ENCODE measurements around the gene ALDH18A1. TPM values are rescaled to one million over a fixed set of nuclear protein-coding genes. Genes with fewer than 3 reads are reported as not detected.
"Not testable (repeated sequence)": the region's sequence is repeated elsewhere in the genome, so short reads cannot be mapped to it uniquely, and the experiment has no call there.

Gene ALDH18A1
- total RNA-seq, 1 donor from 2014 or later, result 104 TPM

DNA sequence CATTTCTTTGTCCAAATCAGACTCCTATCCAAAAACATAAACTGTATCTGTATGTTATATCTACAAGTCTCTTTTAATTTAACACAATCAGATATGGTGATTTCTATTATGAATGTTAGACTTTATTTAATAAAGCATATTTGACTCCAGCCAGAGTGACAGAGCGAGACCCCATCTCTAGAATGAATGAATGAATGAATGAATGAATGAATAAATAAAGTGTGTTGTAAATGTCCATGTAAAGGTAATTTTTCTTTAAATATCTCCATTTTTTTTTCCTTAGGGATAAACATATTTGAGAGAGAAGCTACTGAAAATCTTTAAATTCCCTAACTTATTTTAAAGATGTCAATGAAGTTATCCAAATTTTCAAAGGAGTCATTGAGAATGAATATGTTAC, 18.1 kb upstream of the ALDH18A1 start:
- Mint-ChIP-seq H3K27me3 (ENCODE audit: low read depth) (no peaks in the 10 kb centered on the region), H3K4me3 (no peak overlapping the region), H3K4me1 (peaks cover 4% of the 10 kb centered on the region), H3K27ac (no peak overlapping the region), H3K36me3 (peaks cover 23% of the 10 kb centered on the region), H3K9me3 (no peaks in the 10 kb centered on the region)
- TF ChIP-seq, protein P1, sequence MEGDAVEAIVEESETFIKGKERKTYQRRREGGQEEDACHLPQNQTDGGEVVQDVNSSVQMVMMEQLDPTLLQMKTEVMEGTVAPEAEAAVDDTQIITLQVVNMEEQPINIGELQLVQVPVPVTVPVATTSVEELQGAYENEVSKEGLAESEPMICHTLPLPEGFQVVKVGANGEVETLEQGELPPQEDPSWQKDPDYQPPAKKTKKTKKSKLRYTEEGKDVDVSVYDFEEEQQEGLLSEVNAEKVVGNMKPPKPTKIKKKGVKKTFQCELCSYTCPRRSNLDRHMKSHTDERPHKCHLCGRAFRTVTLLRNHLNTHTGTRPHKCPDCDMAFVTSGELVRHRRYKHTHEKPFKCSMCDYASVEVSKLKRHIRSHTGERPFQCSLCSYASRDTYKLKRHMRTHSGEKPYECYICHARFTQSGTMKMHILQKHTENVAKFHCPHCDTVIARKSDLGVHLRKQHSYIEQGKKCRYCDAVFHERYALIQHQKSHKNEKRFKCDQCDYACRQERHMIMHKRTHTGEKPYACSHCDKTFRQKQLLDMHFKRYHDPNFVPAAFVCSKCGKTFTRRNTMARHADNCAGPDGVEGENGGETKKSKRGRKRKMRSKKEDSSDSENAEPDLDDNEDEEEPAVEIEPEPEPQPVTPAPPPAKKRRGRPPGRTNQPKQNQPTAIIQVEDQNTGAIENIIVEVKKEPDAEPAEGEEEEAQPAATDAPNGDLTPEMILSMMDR (IDR thresholded peaks at IDR 0.05; ENCODE audit: unreplicated experiment), result no peak
- DNase-seq (ENCODE audit: low spot score in 2 of 2, unreplicated experiment in 2 of 2), result no peak

DNA sequence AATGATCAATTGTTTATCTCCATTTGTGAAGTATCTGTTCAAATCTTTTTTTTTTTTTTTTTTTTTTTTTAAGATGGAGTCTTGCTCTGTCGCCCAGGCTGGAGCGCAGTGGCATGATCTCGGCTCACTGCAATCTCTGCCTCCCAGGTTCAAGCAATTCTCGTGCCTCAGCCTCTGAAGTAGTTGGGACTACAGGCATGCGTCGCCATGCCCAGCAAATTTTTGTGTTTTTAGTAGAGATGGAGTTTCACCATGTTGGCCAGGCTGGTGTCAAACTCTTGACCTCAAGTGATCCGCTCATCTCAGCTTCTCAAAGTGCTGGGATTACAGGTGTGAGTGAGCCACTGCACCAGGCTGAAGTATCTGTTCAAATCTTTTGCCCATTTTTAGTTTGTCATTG, 16.1 kb upstream of the ALDH18A1 start:
- peaks cover 35% of the 10 kb centered on the region for H3K36me3 Mint-ChIP-seq
- H3K4me3 Mint-ChIP-seq; H3K27ac Mint-ChIP-seq; H3K27me3 Mint-ChIP-seq (ENCODE audit: low read depth); DNase-seq (ENCODE audit: low spot score in 2 of 2, unreplicated experiment in 2 of 2); H3K4me1 Mint-ChIP-seq; H3K9me3 Mint-ChIP-seq: not testable (repeated sequence)

DNA sequence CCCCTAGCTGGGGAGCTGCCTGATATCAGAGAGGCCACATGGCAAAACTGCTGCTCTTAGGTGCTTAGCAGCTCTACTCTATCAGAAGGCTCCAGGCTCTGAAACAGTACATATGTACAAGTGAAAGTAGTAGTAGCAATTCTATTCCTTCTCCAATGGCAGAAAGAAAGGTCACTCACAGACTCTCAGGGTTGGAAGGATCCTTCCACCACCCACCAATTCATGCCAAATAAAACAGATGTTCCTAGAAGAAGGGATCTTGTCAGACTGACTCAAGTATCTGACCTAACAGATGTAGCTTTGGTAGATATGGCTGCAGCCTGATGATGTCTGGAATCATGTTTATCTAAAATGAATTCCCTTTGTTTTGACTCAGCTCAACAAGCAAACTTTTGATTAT, 8.0 kb upstream of the ALDH18A1 start:
- no peaks in the 10 kb centered on the region for H3K4me1 Mint-ChIP-seq
- TF ChIP-seq, protein P1 (IDR thresholded peaks at IDR 0.05; ENCODE audit: unreplicated experiment), result no peak
- no peaks in the 10 kb centered on the region for H3K27me3 Mint-ChIP-seq (ENCODE audit: low read depth)
- H3K27ac Mint-ChIP-seq, result no peak overlapping the region
- H3K36me3 Mint-ChIP-seq, result peaks cover 16% of the 10 kb centered on the region
- no peak for DNase-seq (ENCODE audit: low spot score in 2 of 2, unreplicated experiment in 2 of 2)
- no peak overlapping the region for H3K4me3 Mint-ChIP-seq
- no peaks in the 10 kb centered on the region for H3K9me3 Mint-ChIP-seq

DNA sequence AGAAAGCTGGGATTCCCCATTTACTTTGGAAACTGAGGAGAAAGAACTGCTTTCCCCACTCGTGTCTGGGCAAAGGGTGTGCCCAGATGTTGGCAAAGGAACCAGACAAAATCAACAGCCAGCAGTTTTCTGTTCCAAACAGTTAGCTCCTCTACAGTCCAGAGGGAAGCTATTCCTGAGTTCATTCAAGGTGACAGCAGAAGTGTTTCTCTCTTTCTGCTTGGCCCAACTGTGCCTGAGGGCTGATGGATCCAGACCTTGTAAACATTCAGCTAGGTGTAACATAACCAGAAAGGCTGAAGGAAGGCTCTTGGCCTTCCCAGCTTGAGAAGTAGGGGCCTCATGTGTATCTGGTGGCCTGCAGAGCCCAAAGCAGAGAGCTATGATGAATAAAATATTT, 7.0 kb upstream of the ALDH18A1 start:
- no peaks in the 10 kb centered on the region for H3K27me3 Mint-ChIP-seq (ENCODE audit: low read depth)
- no peak overlapping the region for H3K27ac Mint-ChIP-seq
- no peak for DNase-seq (ENCODE audit: low spot score in 2 of 2, unreplicated experiment in 2 of 2)
- peaks cover 7% of the 10 kb centered on the region for H3K36me3 Mint-ChIP-seq
- no peak overlapping the region for H3K4me3 Mint-ChIP-seq
- no peaks in the 10 kb centered on the region for H3K4me1 Mint-ChIP-seq
- H3K9me3 Mint-ChIP-seq, result no peaks in the 10 kb centered on the region
- TF ChIP-seq, protein P1 (IDR thresholded peaks at IDR 0.05; ENCODE audit: unreplicated experiment), result no peak

DNA sequence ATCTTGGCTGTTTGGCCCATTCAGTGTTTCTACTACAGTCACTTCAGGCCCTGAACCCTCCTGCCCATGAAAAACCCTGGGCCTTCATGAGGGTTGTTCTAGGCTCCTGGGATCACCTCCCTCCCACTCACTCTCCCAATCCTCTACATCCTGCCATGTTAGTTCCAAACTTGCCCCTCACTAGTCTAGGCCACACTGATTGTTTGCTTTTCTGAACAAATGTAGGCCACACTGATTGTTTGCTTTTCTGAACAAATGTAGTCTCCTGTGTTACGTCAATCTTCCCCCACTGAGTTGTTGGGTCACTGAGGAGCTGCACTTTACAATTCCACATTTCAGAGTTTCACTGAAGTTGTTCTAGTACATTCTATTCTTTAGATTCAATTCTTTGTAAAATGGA, 5.3 kb upstream of the ALDH18A1 start:
- no peak overlapping the region for H3K27ac Mint-ChIP-seq
- DNase-seq (ENCODE audit: low spot score in 2 of 2, unreplicated experiment in 2 of 2), result no peak
- H3K4me1 Mint-ChIP-seq, result no peaks in the 10 kb centered on the region
- peaks cover 4% of the 10 kb centered on the region for H3K36me3 Mint-ChIP-seq
- H3K9me3 Mint-ChIP-seq, result no peaks in the 10 kb centered on the region
- no peak overlapping the region for H3K4me3 Mint-ChIP-seq
- H3K27me3 Mint-ChIP-seq (ENCODE audit: low read depth), result no peaks in the 10 kb centered on the region
- TF ChIP-seq, protein P1 (IDR thresholded peaks at IDR 0.05; ENCODE audit: unreplicated experiment), result no peak

DNA sequence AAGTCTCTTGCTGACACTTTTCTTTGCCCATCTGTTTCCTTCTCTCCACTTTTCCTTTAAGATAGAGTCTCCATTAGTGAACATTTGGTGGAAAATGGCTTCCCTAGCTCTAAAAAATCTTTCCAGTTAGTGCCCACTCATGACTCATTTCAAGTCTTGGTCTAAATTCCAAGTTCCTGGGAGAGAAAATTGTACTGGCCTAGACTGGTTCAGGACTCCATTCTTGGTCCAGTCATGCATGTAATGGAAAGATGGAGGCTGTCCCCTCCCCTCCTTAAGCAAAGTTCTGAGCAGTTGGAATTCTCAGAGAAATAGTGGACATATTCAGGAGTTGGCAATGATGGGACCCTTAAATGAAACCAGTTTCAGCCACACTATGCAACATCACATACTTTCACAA, 3.8 kb upstream of the ALDH18A1 start:
- Mint-ChIP-seq H3K4me3 (no peak overlapping the region), H3K4me1 (peaks cover 6% of the 10 kb centered on the region), H3K27ac (no peak overlapping the region), H3K9me3 (no peaks in the 10 kb centered on the region), H3K27me3 (ENCODE audit: low read depth) (no peaks in the 10 kb centered on the region), H3K36me3 (peaks cover 4% of the 10 kb centered on the region)
- TF ChIP-seq, protein P1 (IDR thresholded peaks at IDR 0.05; ENCODE audit: unreplicated experiment), result no peak
- no peak for DNase-seq (ENCODE audit: low spot score in 2 of 2, unreplicated experiment in 2 of 2)

Data from mesothelial cell of epicardium (in vitro differentiated cells).